GM19351 (cell line): ENCODE results near the gene SEC63.
"Not testable (repeated sequence)": the region's sequence is repeated elsewhere in the genome, so short reads cannot be mapped to it uniquely, and the experiment has no call there.

ENCODE experiments used
- ATAC-seq: cut with Tn5 transposase; IDR thresholded peaks from one replicate; pipeline ENCODE4 v1.9.1; 2021; ENCODE audit warnings: mild to moderate bottlenecking, moderate library complexity; ENCODE audit not compliant: unreplicated experiment

The SEC63 gene

DNA sequence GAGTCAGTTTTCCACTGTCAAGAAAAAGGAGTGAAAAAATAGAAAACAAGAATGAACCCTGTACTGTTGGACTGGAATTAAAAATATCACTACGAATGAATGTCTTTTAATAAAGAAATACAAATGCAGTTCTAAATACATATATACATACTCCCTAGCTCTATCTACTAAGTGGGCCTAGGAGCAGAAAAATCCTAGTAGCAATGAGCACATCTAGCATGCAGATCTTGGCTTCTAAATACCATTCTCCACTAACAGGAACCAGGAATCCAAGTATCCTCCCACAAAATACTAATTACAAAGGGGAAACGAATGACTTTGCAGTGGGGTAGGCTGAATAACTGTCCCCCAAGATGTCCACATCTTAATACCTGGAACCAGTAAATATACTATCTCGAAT lies 25.4 kb downstream of the SEC63 start:
- no peak for ATAC-seq

- ATAC-seq = no peak
Measured at GRCh38 chr6:107931894-107932293, 26.1 kb downstream of the SEC63 start.

GRCh38 chr6:107928984-107929383 lies 29.0 kb downstream of the SEC63 start:
- no peak for ATAC-seq

DNA sequence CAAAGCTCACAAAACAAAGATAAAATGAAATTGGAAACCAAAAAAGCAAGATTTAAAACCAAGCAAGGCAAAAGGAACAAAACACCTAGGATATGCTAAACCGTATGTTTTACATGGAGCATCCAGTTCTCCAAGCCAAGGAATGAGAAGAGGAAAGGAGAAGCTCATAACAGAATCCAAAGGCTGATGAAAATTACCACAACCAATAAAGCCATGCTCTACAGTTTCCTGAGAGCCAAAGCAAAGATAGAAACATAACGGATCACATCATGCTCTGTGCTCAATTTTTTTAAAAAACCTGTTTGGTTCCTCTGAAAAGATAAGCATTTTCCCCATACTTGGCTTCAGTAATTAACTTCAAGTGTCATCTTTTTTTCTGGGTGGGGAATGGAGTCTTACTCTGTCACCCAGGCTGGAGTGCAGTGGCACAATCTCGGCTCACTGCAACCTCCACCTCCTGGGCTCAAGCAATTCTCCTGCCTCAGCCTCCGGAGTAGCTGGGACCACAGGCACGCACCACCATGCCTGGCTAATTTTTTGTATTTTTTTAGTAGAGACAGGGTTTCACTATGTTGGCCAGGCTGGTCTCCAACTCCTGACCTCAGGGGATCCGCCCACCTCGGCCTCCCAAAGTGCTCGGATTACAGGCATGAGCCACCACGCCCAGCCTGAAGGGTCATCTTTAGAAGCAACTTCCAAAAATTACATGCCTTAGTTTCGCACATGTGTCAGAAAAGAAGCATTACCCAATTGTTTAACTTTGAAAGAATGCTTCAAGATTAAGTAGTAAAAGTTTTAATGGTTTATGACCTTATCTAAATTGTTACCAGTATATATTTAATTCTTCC lies 31.1 kb downstream of the SEC63 start:
- ATAC-seq = not testable (repeated sequence)

DNA sequence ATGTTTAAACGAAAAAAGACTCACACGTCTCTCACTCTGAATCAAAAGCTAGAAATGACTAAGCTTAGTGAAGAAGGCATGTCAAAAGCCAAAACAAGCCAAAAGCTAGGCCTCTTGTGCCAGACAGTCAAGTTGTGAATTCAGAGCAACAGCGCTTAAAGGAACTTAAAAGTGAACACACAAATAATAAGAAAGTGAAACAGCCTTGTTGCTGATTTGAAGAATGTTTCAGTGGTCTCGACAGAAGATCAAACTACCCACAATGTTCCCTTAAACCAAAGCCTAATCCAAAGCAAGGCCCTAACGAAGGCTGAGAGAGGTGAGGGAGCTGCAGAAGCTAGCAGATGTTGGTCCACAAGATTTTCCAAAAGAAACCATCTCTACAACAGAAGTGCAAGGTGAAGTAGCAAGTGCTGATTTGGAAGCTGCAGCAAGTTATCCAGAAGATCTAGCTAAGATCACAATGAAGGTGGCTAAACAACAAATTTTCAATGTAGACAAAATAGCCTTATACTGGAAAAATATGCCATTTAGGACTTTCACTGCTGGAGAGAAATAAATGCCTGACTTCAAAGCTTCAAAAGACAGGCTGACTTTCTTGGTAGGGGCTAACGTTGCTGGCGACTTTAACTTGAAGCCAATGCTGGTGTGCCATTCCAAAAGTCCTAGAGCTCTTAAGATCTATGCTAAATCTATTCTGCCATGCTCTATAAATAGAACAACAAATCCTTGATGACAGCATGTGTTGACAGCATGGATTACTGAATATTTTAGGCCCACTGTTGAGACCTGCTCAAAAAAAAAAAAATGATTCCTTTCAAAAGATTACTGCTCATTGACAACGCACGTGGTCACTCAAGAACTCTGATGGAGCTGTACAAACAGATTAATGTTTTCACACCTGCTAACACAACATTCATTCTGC lies 40.3 kb downstream of the SEC63 start:
- peak; percentile 81 for ATAC-seq

- ATAC-seq = not testable (repeated sequence)
Measured at GRCh38 chr6:107916961-107917360, 41.0 kb downstream of the SEC63 start.

DNA sequence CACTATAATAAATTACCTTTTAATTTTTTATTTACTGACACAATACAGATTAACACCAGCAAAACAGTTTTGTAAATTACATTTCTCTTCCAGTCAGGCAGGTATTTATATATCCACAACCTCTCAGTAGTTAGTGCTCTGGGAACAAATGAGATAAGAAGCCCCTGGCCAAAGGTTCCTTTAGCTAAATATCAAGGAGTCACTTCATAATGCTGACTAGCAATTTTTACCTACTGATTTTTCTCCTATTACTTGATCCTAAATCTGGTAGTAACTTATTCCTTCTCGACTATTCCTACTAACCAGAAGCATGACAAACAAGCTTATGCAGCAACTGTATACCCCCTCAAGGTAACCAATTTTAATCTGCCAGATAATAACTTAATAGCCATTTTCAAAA lies 46.3 kb downstream of the SEC63 start:
- no peak for ATAC-seq

- ATAC-seq = peak; percentile 45
Measured at GRCh38 chr6:107894809-107895396, 63.1 kb downstream of the SEC63 start.

- not testable (repeated sequence) for ATAC-seq
Measured at GRCh38 chr6:107890431-107890830, 67.6 kb downstream of the SEC63 start.

- ATAC-seq = not testable (repeated sequence)
Measured at GRCh38 chr6:107885950-107886349, 72.1 kb downstream of the SEC63 start.

- no peak for ATAC-seq
Measured at GRCh38 chr6:107879941-107880340, 78.1 kb downstream of the SEC63 start.

DNA sequence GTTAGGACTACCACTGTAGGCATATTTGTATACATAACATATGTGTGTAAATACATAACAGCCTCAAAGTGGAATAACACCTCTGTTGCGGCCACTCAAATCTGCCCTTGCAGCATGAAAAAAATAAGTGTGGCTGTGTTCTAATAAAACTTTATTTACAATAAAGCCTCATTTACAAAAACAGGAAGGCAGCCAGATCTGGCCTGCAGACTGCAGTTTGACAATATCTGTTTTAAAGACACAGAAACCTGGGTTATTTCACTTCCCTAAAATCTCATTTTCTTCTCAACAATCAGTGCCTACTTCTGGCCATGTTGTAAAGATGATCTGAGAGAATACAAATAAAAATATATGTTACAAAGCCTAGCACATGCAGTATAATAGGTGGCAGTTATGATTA lies 80.0 kb downstream of the SEC63 start:
- ATAC-seq = peak; percentile 65

DNA sequence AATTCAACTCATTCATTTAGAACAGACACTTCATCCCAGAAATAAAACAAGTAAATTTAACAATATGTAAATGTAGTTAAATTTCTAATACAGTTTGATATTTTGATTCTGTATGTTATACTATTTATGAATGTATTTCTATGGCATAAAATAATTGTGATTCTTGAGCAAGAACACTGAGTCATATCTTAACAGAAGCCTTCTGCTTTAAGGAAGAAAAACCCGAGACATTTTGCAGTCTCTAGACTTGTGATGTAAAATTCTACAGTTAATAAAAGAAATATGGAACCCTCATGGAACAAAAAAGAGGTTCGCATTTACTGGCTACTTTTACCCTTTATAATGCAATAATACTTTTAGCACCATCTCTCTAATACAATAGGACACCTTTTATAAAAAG lies 86.0 kb downstream of the SEC63 start:
- ATAC-seq = no peak

DNA sequence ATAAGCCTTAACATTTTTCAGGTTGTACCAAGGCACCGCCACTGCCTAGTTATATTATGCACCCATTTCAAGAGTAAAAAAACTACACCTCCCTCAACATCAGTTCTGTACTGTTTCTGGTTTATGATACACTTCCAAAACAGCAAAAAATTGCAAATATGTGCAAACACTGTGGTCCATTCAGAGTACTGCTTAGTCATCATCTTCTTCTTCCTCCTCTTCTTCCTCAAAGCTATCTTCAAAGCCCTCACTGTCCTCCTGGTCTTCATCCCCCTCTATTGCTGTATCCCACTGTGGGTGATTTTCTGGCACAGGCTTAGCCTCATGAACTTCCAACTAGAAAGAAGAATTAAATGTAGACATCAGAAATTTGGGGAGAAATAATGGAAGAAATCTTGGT lies 86.5 kb downstream of the SEC63 start:
- ATAC-seq = not testable (repeated sequence)

DNA sequence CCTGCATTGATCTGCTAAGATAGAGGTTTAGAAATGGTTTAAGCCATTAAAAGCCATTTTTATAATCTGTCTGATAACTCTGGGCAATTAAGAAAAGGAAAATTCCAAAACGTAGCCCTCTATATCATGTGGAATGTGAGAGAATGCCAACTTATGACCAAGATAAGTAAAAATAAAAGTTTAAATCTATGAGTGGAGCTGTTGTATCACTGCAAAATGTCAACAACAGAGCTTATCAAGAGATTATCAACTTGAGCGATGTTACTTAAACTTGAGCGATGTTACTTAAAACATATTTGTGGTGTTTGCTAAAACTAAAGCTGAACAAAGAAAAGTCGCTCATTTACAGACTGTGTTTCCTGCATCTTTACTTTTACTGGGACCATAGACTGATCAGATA lies 87.0 kb downstream of the SEC63 start:
- no peak for ATAC-seq

DNA sequence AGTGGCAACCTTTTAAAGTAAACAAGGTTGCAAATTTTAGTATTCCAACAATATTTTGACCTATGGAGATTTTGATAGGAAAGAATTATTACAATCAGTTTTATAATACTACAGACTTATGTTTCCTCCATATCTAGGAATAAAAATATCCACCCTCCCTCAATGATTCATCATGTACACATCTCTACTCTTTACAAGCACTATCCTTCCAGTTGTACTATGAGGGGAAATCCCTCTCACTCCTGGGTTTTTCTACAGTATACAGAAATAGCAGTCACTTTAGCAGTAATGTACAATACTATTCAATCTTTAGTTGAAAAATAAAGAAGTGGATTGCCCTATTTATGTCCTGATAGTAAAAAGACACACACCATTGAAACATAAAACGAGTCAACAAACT lies 87.6 kb downstream of the SEC63 start:
- no peak for ATAC-seq

DNA sequence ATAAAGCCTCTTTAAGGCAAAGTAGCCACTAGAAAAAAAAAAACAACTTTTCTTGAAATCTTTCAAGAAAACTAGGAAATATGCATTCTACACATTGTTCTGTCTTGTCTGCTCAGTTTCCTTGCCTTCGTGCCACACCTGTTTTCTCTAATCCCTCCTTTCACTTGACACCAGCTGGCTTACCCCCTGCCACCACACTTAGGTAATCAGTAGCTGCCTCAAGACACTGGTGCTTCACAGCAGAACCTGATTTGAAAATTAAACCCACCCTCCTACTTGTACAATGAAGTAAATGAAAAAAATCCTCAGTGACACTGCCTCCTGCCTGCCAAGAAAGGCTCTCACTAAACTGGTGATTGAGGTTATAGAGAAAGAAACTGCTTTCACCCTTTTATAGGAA lies 88.1 kb downstream of the SEC63 start:
- ATAC-seq = no peak

GRCh38 chr6:107868867-107869611 lies 89.0 kb downstream of the SEC63 start:
- no peak for ATAC-seq

- no peak for ATAC-seq
Measured at GRCh38 chr6:107867302-107867615, 90.7 kb downstream of the SEC63 start.

GRCh38 chr6:107866606-107867301 lies 91.3 kb downstream of the SEC63 start:
- ATAC-seq = no peak
